ENCODE measurements around the gene IFITM2. TPM values are rescaled to one million over a fixed set of nuclear protein-coding genes. Genes with fewer than 3 reads are reported as not detected.

The IFITM2 gene
- polyA plus RNA-seq, 1 experiment: 219 TPM

DNA sequence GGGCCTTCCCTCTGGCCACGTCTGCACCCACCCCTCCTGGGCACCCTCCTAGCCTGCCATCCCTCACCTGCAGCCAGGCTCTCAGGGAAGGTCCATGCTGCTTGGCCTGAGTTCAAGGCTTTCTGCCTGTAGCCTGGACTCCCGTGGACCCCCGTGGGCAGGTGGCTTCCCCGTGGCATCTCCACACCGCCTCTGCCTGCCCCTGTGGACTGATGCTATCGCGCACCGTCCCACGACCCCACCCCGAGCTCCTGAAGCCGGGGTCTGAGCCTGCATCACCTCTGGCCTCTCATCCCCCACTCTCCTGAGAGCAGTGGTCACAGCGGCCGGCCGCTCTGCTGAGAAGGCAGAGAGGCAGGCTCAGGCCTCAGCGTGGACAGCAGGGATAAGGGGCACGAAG lies 12.8 kb upstream of the IFITM2 start:
- ChIA-PET POLR2A (interaction anchor here (0.6 kb wide), 1 partner anchor 10 kb away, joined by 3 read pairs; no protein-coding TSS in a partner anchor), CTCF (interaction anchor here (1.1 to 1.2 kb wide), 2 partner anchors 10 to 11 kb away, joined by 3 read pairs; no protein-coding TSS in a partner anchor)
- Histone ChIP-seq H3K27ac (ENCODE audit: low read depth, low read length) (no peak overlapping the region), H3K9me3 (ENCODE audit: control insufficient read depth, insufficient read depth, low read length) (no peaks in the 10 kb centered on the region; the same call in 1 of the 2 replicates), H3K27me3 (ENCODE audit: control insufficient read depth, insufficient read depth, low read length) (peaks cover 3% of the 10 kb centered on the region), H3K4me3 (ENCODE audit: low read depth, low read length) (no peak overlapping the region)
- DNase-seq (ENCODE audit: low read depth, low spot score): no peak
- TF ChIP-seq, protein P1, sequence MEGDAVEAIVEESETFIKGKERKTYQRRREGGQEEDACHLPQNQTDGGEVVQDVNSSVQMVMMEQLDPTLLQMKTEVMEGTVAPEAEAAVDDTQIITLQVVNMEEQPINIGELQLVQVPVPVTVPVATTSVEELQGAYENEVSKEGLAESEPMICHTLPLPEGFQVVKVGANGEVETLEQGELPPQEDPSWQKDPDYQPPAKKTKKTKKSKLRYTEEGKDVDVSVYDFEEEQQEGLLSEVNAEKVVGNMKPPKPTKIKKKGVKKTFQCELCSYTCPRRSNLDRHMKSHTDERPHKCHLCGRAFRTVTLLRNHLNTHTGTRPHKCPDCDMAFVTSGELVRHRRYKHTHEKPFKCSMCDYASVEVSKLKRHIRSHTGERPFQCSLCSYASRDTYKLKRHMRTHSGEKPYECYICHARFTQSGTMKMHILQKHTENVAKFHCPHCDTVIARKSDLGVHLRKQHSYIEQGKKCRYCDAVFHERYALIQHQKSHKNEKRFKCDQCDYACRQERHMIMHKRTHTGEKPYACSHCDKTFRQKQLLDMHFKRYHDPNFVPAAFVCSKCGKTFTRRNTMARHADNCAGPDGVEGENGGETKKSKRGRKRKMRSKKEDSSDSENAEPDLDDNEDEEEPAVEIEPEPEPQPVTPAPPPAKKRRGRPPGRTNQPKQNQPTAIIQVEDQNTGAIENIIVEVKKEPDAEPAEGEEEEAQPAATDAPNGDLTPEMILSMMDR (IDR thresholded peaks at IDR 0.05; ENCODE audit: low read depth, low read length): no peak

DNA sequence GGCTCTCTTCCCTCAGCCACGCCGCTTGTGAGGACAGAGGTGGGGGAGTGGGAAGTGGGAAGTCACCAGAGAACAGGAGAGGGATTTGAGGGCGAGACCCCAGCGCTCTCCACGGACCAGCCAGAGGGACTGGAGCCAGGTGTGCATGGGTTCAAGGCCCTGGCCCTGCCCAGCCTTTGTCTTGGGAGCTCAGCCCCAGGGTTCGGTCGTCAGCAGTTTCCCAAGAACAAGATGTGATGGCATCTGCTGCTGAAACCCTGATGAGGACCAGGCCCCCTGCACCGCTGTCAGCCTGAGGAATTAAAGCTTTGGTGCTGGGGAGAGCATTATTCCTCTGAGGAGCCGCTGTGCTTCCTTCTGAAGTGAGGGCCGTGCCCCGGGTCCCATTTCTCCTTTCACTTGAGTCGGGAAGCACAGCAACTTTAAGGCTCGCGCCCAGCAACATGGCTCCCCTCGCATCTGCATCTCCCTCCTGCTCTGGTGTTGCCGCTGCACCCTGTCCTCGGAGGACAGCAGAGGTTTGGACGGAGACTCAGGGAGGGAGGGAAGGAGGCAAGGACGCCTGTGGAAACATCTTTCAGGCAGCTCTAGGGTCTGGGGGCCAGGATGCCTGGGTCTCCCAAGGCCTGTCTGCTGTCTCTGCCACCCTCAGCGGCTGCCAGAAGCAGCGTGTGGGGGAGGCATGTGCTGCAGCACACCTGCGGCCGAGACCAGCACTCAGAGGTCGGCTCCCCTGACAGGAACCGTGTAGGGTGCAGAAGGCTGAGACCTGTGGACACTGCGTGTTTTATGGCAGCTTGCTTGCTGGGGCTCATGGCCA lies 12.1 kb upstream of the IFITM2 start:
- POLR2A ChIA-PET: interaction anchor here (0.6 kb wide), 1 partner anchor 9 kb away, joined by 3 read pairs; no protein-coding TSS in a partner anchor
- no peak for DNase-seq (ENCODE audit: low read depth, low spot score)

DNA sequence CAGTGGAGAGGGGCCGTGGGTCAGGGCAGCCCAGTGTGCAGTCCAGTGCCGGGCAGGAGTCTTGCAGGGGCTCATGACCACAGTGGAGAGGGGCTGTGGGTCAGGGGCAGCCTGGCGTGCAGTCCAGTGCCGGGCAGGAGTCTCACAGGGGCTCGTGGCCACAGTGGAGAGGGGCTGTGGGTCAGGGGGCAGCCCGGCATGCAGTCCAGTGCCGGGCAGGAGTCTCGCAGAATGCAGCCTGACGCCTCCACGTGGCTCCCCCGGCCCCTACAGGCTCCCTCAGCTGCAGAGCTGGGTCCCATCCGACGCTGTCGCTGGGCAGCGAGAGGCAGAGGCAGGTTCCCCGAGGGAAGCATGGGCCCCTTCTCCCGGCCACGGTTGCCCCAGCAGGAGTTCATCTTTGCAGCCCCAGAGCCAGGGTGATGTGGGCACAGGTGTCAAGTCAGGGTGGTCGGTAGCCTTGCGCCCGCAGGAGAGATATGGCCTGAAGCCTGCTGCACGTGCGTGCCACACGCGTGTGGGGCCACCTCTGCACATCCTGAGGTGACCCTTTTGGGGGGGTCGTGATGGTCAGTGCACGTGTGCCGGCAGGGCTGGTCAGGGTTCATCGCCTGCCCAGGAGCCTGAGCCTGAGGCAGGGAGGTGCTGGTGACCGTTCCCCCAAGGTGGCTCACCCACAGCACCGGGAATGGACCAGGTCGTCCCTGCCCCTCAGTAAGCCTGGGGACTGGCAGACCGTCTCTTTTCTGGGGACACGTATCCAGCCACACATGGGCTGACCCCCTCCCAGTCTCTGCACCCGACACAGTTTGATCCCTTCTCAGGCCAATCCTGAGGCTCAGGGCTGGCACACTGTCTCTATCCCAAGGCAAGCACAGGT lies 11.2 kb upstream of the IFITM2 start:
- Histone ChIP-seq H3K27me3 (ENCODE audit: control insufficient read depth, insufficient read depth, low read length) (peaks cover 11% of the 10 kb centered on the region), H3K4me3 (ENCODE audit: low read depth, low read length) (no peak overlapping the region), H3K27ac (ENCODE audit: low read depth, low read length) (no peak overlapping the region), H3K9me3 (ENCODE audit: control insufficient read depth, insufficient read depth, low read length) (no peaks in the 10 kb centered on the region; the same call in 1 of the 2 replicates)
- POLR2A ChIA-PET: no interaction called here
- DNase-seq (ENCODE audit: low read depth, low spot score): no peak
- TF ChIP-seq, protein P1 (IDR thresholded peaks at IDR 0.05; ENCODE audit: low read depth, low read length): no peak
- CTCF ChIA-PET: no interaction called here

More for the DNA sequence above, 12.1 kb upstream of the IFITM2 start:
- Histone ChIP-seq H3K9me3 (ENCODE audit: control insufficient read depth, insufficient read depth, low read length) (no peaks in the 10 kb centered on the region; the same call in 1 of the 2 replicates), H3K27ac (ENCODE audit: low read depth, low read length) (no peak overlapping the region), H3K27me3 (ENCODE audit: control insufficient read depth, insufficient read depth, low read length) (peaks cover 11% of the 10 kb centered on the region), H3K4me3 (ENCODE audit: low read depth, low read length) (no peak overlapping the region)
- CTCF ChIA-PET: interaction anchor here (1.2 kb wide), 1 partner anchor 10 kb away, joined by 3 read pairs; no protein-coding TSS in a partner anchor
- TF ChIP-seq, protein P1 (IDR thresholded peaks at IDR 0.05; ENCODE audit: low read depth, low read length): no peak

GRCh38 chr11:297051-297585 lies 10.5 kb upstream of the IFITM2 start:
- ChIA-PET POLR2A (no interaction called here), CTCF (no interaction called here)
- Histone ChIP-seq H3K27me3 (ENCODE audit: control insufficient read depth, insufficient read depth, low read length) (peaks cover 11% of the 10 kb centered on the region), H3K27ac (ENCODE audit: low read depth, low read length) (no peak overlapping the region), H3K9me3 (ENCODE audit: control insufficient read depth, insufficient read depth, low read length) (no peaks in the 10 kb centered on the region; the same call in 1 of the 2 replicates), H3K4me3 (ENCODE audit: low read depth, low read length) (no peak overlapping the region)
- TF ChIP-seq, protein P1 (IDR thresholded peaks at IDR 0.05; ENCODE audit: low read depth, low read length): no peak
- no peak for DNase-seq (ENCODE audit: low read depth, low spot score)
